Suprapubic skin (tissue), 4 donors: ENCODE results near the gene DRC3. TPM values are rescaled to one million over a fixed set of nuclear protein-coding genes. Genes with fewer than 3 reads are reported as not detected.
A peak's percentile ranks its signal among the peaks of the same experiment; 100 is the strongest.
"Not testable (repeated sequence)": the region's sequence is repeated elsewhere in the genome, so short reads cannot be mapped to it uniquely, and the experiment has no call there.

Experiments
- DNase-seq, 2 donors: peaks; one replicate each; pipeline ENCODE4 v3.0.0-alpha.2; 2019; ENCODE audit warnings: low spot score in 2 of 2
- H3K27ac ChIP-seq: fragments of 200-600 bp; sonication (generic); one replicate; pipeline ENCODE4 v1.5.1; 2019
- H3K27me3 ChIP-seq: fragments of 200-600 bp; sonication (generic); one replicate; pipeline ENCODE4 v1.5.1; 2019
- H3K36me3 ChIP-seq: fragments of 200-600 bp; sonication (generic); one replicate; pipeline ENCODE4 v1.5.1; 2019
- H3K4me1 ChIP-seq: fragments of 200-600 bp; sonication (generic); one replicate; pipeline ENCODE4 v1.5.1; 2019
- H3K4me3 ChIP-seq: fragments of 200-600 bp; sonication (generic); one replicate; pipeline ENCODE4 v1.5.1; 2019; ENCODE audit warnings: mild to moderate bottlenecking
- H3K9me3 ChIP-seq: fragments of 200-600 bp; sonication (generic); one replicate; pipeline ENCODE4 v1.5.1; 2019
- CTCF ChIP-seq, 2 donors: fragments of 200-600 bp in 1 of 2; fragments of 450-650 bp in 1 of 2; sonication (generic) in 1 of 2; IDR thresholded peaks; one replicate each; pipeline ENCODE4 v1.5.1; 2016 to 2019; ENCODE audit warnings: antibody characterized with exemption in 2 of 2, mild to moderate bottlenecking in 1 of 2, moderate library complexity in 1 of 2
- EP300 ChIP-seq: sonication (generic); formaldehyde crosslinking; IDR thresholded peaks from one replicate; pipeline ENCODE4 v1.6.1; 2017; ENCODE audit warnings: antibody characterized with exemption
- POLR2A ChIP-seq, 2 donors: fragments of 450-650 bp; IDR thresholded peaks; one replicate each; pipeline ENCODE4 v1.6.1; 2017; ENCODE audit warnings: antibody characterized with exemption in 2 of 2, mild to moderate bottlenecking in 2 of 2, moderate library complexity in 2 of 2
- POLR2AphosphoS5 ChIP-seq, 3 donors: sonication (generic); formaldehyde crosslinking; IDR thresholded peaks; one replicate each; pipeline ENCODE4 v1.6.1; 2017; ENCODE audit warnings: antibody characterized with exemption in 3 of 3
- WGBS: methylation state at CpG from one replicate; pipeline ENCODE4 v1.1.5; 2018; 5-methylcytosine and 5-hydroxymethylcytosine counted together
- total RNA-seq, 4 donors: library from RNA; depleted of rRNA; stranded (reverse); fragments of >200 nt; gene quantifications; one replicate each; pipeline ENCODE4 v1.1.0, GENCODE V29; 2016

The DRC3 gene
- total RNA-seq, 4 donors from 2014 or later: 2.0 to 10.6 (median 5.5) TPM

- TF ChIP-seq CTCF (IDR thresholded peaks at IDR 0.05) (no peak), POLR2AphosphoS5 (IDR thresholded peaks at IDR 0.05) (no peak), EP300 (no peak), POLR2A (IDR thresholded peaks at IDR 0.05) (no peak)
- H3K27me3 ChIP-seq: no peaks in the 10 kb centered on the region
- no peak overlapping the region for H3K27ac ChIP-seq
- peaks cover 51% of the 10 kb centered on the region for H3K4me1 ChIP-seq
- H3K9me3 ChIP-seq: no peaks in the 10 kb centered on the region
- WGBS: 95% methylated on average over 3 of the region's 3 CpGs
- H3K36me3 ChIP-seq: peaks cover 5% of the 10 kb centered on the region
- H3K4me3 ChIP-seq: no peak overlapping the region
- DNase-seq: no peak
These were observed 18.6 kb upstream of the DRC3 start for GRCh38 chr17:17954079-17954478.

- not testable (repeated sequence) for DNase-seq, H3K9me3 ChIP-seq, H3K4me3 ChIP-seq, H3K27ac ChIP-seq, H3K27me3 ChIP-seq, H3K36me3 ChIP-seq
- WGBS: 97% methylated on average over 12 of the region's 12 CpGs
- H3K4me1 ChIP-seq: peaks cover 57% of the 10 kb centered on the region
These were observed 16.8 kb upstream of the DRC3 start for GRCh38 chr17:17955790-17956341.

GRCh38 chr17:17957584-17957916 lies 15.1 kb upstream of the DRC3 start:
- H3K9me3 ChIP-seq: no peaks in the 10 kb centered on the region
- no peak for TF ChIP-seq EP300
- no peak for TF ChIP-seq CTCF (IDR thresholded peaks at IDR 0.05)
- no peak for TF ChIP-seq POLR2A (IDR thresholded peaks at IDR 0.05)
- TF ChIP-seq POLR2AphosphoS5 (IDR thresholded peaks at IDR 0.05): no peak
- H3K4me3 ChIP-seq: no peak overlapping the region
- H3K36me3 ChIP-seq: peaks cover 5% of the 10 kb centered on the region
- H3K27me3 ChIP-seq: no peaks in the 10 kb centered on the region
- H3K4me1 ChIP-seq: peaks cover 46% of the 10 kb centered on the region
- 75% methylated on average over 7 of the region's 7 CpGs for WGBS
- H3K27ac ChIP-seq: peak overlapping the region; percentile 77
- DNase-seq: no peak

GRCh38 chr17:17958982-17959381 lies 13.7 kb upstream of the DRC3 start:
- Histone ChIP-seq H3K4me1 (peaks cover 57% of the 10 kb centered on the region), H3K27me3 (no peaks in the 10 kb centered on the region), H3K36me3 (peaks cover 5% of the 10 kb centered on the region), H3K4me3 (no peak overlapping the region), H3K9me3 (no peaks in the 10 kb centered on the region), H3K27ac (peak overlapping the region; percentile 77)
- 49% methylated on average over 5 of the region's 5 CpGs for WGBS
- TF ChIP-seq EP300 (no peak), POLR2AphosphoS5 (IDR thresholded peaks at IDR 0.05) (no peak), POLR2A (IDR thresholded peaks at IDR 0.05) (no peak), CTCF (IDR thresholded peaks at IDR 0.05) (no peak)
- DNase-seq: no peak

GRCh38 chr17:17959520-17960361 lies 12.9 kb upstream of the DRC3 start:
- 34% methylated on average over 7 of the region's 7 CpGs for WGBS
- H3K36me3 ChIP-seq: peaks cover 5% of the 10 kb centered on the region
- no peaks in the 10 kb centered on the region for H3K27me3 ChIP-seq
- peaks cover 63% of the 10 kb centered on the region for H3K4me1 ChIP-seq
- H3K9me3 ChIP-seq: no peaks in the 10 kb centered on the region
- no peak for TF ChIP-seq POLR2AphosphoS5 (IDR thresholded peaks at IDR 0.05)
- no peak overlapping the region for H3K4me3 ChIP-seq
- H3K27ac ChIP-seq: peak overlapping the region; percentile 77
- DNase-seq: no peak

- DNase-seq: no peak
- Histone ChIP-seq H3K4me3 (no peak overlapping the region), H3K27ac (no peak overlapping the region), H3K27me3 (no peaks in the 10 kb centered on the region), H3K4me1 (peaks cover 70% of the 10 kb centered on the region), H3K36me3 (peaks cover 2% of the 10 kb centered on the region), H3K9me3 (no peaks in the 10 kb centered on the region)
- WGBS: 69% methylated on average over 5 of the region's 5 CpGs
- TF ChIP-seq POLR2A (IDR thresholded peaks at IDR 0.05) (no peak), CTCF (IDR thresholded peaks at IDR 0.05) (no peak), POLR2AphosphoS5 (IDR thresholded peaks at IDR 0.05) (no peak), EP300 (no peak)
These were observed 12.1 kb upstream of the DRC3 start for GRCh38 chr17:17960500-17961030.
